WTC11 (cell line): ENCODE measurements around the gene CAMSAP1. TPM values are rescaled to one million over a fixed set of nuclear protein-coding genes. Genes with fewer than 3 reads are reported as not detected.

Experiments
- ATAC-seq: fragments of 200-7000 bp; cut with Tn5 transposase; 2 replicates; pipeline ENCODE4 v1.10.0; 2021; ENCODE audit warnings: mild to moderate bottlenecking, moderate library complexity
- CTCF ChIA-PET: fragments of 300-600 bp; sonication (Branson Sonifier 250); formaldehyde crosslinking; loops from one replicate; lab custom pipeline; 2021; ENCODE audit warnings: antibody characterized with exemption; lab: Charles Lee
- POLR2A ChIA-PET: fragments of 350-600 bp; sonication (Branson Sonifier 250); formaldehyde crosslinking; loops from one replicate; lab custom pipeline; 2021; ENCODE audit warnings: antibody characterized with exemption; lab: Charles Lee
- DNase-seq: peaks from one replicate; pipeline ENCODE4 v3.0.0; 2021; ENCODE audit warnings: low spot score
- H3K27ac Mint-ChIP-seq: 2 replicates; pipeline ENCODE4 v1.8.0; 2021; ENCODE audit warnings: mixed read lengths
- H3K27me3 Mint-ChIP-seq: 2 replicates; pipeline ENCODE4 v1.8.0; 2021; ENCODE audit warnings: low read depth, mild to moderate bottlenecking, moderate library complexity, mixed read lengths
- H3K36me3 Mint-ChIP-seq: 2 replicates; pipeline ENCODE4 v1.8.0; 2021; ENCODE audit warnings: mixed read lengths
- H3K4me1 Mint-ChIP-seq: 2 replicates; pipeline ENCODE4 v1.8.0; 2022; ENCODE audit warnings: mixed read lengths
- H3K4me3 Mint-ChIP-seq: 2 replicates; pipeline ENCODE4 v1.8.0; 2021; ENCODE audit warnings: mild to moderate bottlenecking, moderate library complexity, mixed read lengths
- H3K9me3 Mint-ChIP-seq: 2 replicates; pipeline ENCODE4 v1.8.0; 2021; ENCODE audit warnings: mixed read lengths
- ATF1 ChIP-seq: sonication (generic); formaldehyde crosslinking; IDR thresholded peaks from 2 replicates; pipeline ENCODE4 v1.8.1; 2023; ENCODE audit warnings: mild to moderate bottlenecking, moderate library complexity, missing genetic modification reagents
- CREB1 ChIP-seq: sonication (generic); formaldehyde crosslinking; IDR thresholded peaks from 2 replicates; pipeline ENCODE4 v1.8.0; 2023; ENCODE audit warnings: mild to moderate bottlenecking, missing genetic modification reagents
- CREM ChIP-seq: sonication (generic); formaldehyde crosslinking; IDR thresholded peaks from 2 replicates; pipeline ENCODE4 v1.8.1; 2022; ENCODE audit warnings: mild to moderate bottlenecking, missing genetic modification reagents, moderate library complexity
- EMX1 ChIP-seq: fragments of 250-450 bp; sonication (Bioruptor Pico); IDR thresholded peaks from 2 replicates; pipeline ENCODE4 v1.8.0; 2021; ENCODE audit warnings: mild to moderate bottlenecking
- ETV6 ChIP-seq: sonication (generic); formaldehyde crosslinking; IDR thresholded peaks from 2 replicates; pipeline ENCODE4 v1.8.1; 2022; ENCODE audit warnings: mild to moderate bottlenecking, missing genetic modification reagents
- FOXJ3 ChIP-seq: sonication (generic); formaldehyde crosslinking; IDR thresholded peaks from 2 replicates; pipeline ENCODE4 v1.9.0; 2021; ENCODE audit warnings: missing genetic modification reagents, mild to moderate bottlenecking, borderline replicate concordance
- GRHL2 ChIP-seq: fragments of 250-450 bp; sonication (Bioruptor Pico); IDR thresholded peaks from 2 replicates; pipeline ENCODE4 v1.8.0; 2022; ENCODE audit warnings: mild to moderate bottlenecking, moderate library complexity; ENCODE audit not compliant: insufficient replicate concordance, severe bottlenecking
- KAT7 ChIP-seq: sonication (generic); formaldehyde crosslinking; IDR thresholded peaks from 2 replicates; pipeline ENCODE4 v1.8.1; 2023; ENCODE audit warnings: missing genetic modification reagents, mild to moderate bottlenecking, borderline replicate concordance
- NFYB ChIP-seq: sonication (generic); formaldehyde crosslinking; conservative IDR thresholded peaks from 2 replicates; pipeline ENCODE4 v1.8.0; 2022; ENCODE audit warnings: low read depth, missing genetic modification reagents
- NR2C2 ChIP-seq: sonication (generic); formaldehyde crosslinking; IDR thresholded peaks from 2 replicates; pipeline ENCODE4 v1.8.0; 2022; ENCODE audit warnings: mild to moderate bottlenecking, missing genetic modification reagents
- OVOL2 ChIP-seq: fragments of 250-450 bp; sonication (Bioruptor Pico); IDR thresholded peaks from 2 replicates; pipeline ENCODE4 v1.9.0; 2021; ENCODE audit warnings: mild to moderate bottlenecking, borderline replicate concordance
- RELA ChIP-seq: sonication (generic); formaldehyde crosslinking; IDR thresholded peaks from 2 replicates; pipeline ENCODE4 v1.8.1; 2022; ENCODE audit warnings: missing genetic modification reagents, mild to moderate bottlenecking, borderline replicate concordance
- RORB ChIP-seq: fragments of 250-450 bp; sonication (Bioruptor Pico); IDR thresholded peaks from 2 replicates; pipeline ENCODE4 v1.9.0; 2021; ENCODE audit warnings: mild to moderate bottlenecking
- SMAD3 ChIP-seq: sonication (generic); formaldehyde crosslinking; IDR thresholded peaks from 2 replicates; pipeline ENCODE4 v1.8.0; 2022; ENCODE audit warnings: missing genetic modification reagents, mild to moderate bottlenecking, borderline replicate concordance
- SMAD4 ChIP-seq: sonication (generic); formaldehyde crosslinking; IDR thresholded peaks from 2 replicates; pipeline ENCODE4 v1.8.0; 2022; ENCODE audit warnings: mild to moderate bottlenecking, missing genetic modification reagents
- ZNF219 ChIP-seq: sonication (generic); formaldehyde crosslinking; IDR thresholded peaks from 2 replicates; pipeline ENCODE4 v1.8.0; 2023; ENCODE audit warnings: missing genetic modification reagents, mild to moderate bottlenecking, borderline replicate concordance
- ZNF423 ChIP-seq: fragments of 250-450 bp; sonication (Bioruptor Pico); IDR thresholded peaks from 2 replicates; pipeline ENCODE4 v2.1.2; 2022; ENCODE audit warnings: mild to moderate bottlenecking, moderate library complexity
- total RNA-seq: library from RNA; stranded (reverse); gene quantifications from 3 replicates; pipeline ENCODE4 v1.2.3, GENCODE V29; 2021
- TF ChIP-seq, protein P1 (sequence below): fragments of 250-450 bp; sonication (Bioruptor Pico); IDR thresholded peaks from 2 replicates; pipeline ENCODE4 v1.9.0; 2021; ENCODE audit warnings: mild to moderate bottlenecking, borderline replicate concordance
- TF ChIP-seq, protein P2 (sequence below): sonication (generic); formaldehyde crosslinking; IDR thresholded peaks from 2 replicates; pipeline ENCODE4 v1.8.1; 2023; ENCODE audit warnings: mild to moderate bottlenecking, moderate library complexity, missing genetic modification reagents
- TF ChIP-seq, protein P3 (sequence below): sonication (generic); formaldehyde crosslinking; conservative IDR thresholded peaks from 2 replicates; pipeline ENCODE4 v1.8.1; 2022; ENCODE audit warnings: mild to moderate bottlenecking, missing genetic modification reagents

Gene CAMSAP1
- total RNA-seq, 1 experiment from 2014 or later, result 40.5 TPM

DNA sequence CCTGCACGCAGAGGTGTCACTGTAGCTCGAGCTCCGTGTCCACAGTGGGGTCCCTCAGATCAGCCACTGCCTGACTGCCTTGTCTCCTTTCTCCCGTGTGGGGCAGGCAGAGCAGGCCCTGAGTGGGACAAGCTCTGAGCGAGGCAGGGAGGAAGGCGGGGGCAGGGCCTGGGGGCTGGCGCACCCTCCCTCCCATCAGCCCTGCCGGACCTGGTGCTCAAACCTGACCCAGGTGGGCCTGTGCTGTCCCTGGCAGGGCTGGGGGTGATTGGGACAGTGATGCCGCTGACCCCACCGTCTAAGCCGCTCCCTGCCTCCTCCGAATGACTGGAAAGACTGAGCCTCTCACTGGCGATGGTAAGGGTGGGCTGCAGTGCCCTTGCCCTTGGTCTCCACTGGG lies 144.4 kb downstream of the CAMSAP1 start:
- CTCF ChIA-PET, result interaction anchor here (1.0 to 2.0 kb wide), 3 partner anchors 10 to 159 kb away, joined by 4 to 6 read pairs (median 5); no protein-coding TSS in a partner anchor
- POLR2A ChIA-PET, result no interaction called here
- H3K27me3 Mint-ChIP-seq, result no peaks in the 10 kb centered on the region

DNA sequence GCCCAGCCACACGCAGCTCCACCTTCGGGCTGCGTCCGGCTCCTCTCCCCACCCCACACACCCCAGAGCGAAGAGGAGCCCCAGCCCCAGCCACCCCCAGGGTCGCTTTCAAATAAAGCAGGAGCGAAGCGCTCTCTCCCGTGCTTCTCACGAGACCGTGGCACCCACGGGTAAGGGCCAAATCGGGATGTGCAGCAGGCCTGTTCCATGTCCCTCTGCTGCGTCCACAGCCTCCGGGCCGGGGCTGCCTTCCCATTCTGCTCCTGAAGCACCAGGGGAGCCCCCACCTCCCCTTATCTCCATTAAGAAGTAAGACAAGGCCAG lies 145.5 kb downstream of the CAMSAP1 start:
- H3K36me3 Mint-ChIP-seq, result no peaks in the 10 kb centered on the region
- no peaks in the 10 kb centered on the region for H3K4me1 Mint-ChIP-seq
- no peak for ATAC-seq
- ChIA-PET POLR2A (no interaction called here), CTCF (interaction anchor here (1.0 kb wide), 1 partner anchor 11 kb away, joined by 5 read pairs; no protein-coding TSS in a partner anchor)
- H3K27me3 Mint-ChIP-seq, result no peaks in the 10 kb centered on the region
- DNase-seq, result no peak
- H3K4me3 Mint-ChIP-seq, result no peak overlapping the region
- TF ChIP-seq CREB1 (CRISPR knock-in tag), result no peak
- TF ChIP-seq FOXJ3, result no peak
- TF ChIP-seq, protein P1, sequence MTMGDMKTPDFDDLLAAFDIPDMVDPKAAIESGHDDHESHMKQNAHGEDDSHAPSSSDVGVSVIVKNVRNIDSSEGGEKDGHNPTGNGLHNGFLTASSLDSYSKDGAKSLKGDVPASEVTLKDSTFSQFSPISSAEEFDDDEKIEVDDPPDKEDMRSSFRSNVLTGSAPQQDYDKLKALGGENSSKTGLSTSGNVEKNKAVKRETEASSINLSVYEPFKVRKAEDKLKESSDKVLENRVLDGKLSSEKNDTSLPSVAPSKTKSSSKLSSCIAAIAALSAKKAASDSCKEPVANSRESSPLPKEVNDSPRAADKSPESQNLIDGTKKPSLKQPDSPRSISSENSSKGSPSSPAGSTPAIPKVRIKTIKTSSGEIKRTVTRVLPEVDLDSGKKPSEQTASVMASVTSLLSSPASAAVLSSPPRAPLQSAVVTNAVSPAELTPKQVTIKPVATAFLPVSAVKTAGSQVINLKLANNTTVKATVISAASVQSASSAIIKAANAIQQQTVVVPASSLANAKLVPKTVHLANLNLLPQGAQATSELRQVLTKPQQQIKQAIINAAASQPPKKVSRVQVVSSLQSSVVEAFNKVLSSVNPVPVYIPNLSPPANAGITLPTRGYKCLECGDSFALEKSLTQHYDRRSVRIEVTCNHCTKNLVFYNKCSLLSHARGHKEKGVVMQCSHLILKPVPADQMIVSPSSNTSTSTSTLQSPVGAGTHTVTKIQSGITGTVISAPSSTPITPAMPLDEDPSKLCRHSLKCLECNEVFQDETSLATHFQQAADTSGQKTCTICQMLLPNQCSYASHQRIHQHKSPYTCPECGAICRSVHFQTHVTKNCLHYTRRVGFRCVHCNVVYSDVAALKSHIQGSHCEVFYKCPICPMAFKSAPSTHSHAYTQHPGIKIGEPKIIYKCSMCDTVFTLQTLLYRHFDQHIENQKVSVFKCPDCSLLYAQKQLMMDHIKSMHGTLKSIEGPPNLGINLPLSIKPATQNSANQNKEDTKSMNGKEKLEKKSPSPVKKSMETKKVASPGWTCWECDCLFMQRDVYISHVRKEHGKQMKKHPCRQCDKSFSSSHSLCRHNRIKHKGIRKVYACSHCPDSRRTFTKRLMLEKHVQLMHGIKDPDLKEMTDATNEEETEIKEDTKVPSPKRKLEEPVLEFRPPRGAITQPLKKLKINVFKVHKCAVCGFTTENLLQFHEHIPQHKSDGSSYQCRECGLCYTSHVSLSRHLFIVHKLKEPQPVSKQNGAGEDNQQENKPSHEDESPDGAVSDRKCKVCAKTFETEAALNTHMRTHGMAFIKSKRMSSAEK, result no peak
- TF ChIP-seq SMAD4 (CRISPR knock-in tag), result no peak
- TF ChIP-seq, protein P2, sequence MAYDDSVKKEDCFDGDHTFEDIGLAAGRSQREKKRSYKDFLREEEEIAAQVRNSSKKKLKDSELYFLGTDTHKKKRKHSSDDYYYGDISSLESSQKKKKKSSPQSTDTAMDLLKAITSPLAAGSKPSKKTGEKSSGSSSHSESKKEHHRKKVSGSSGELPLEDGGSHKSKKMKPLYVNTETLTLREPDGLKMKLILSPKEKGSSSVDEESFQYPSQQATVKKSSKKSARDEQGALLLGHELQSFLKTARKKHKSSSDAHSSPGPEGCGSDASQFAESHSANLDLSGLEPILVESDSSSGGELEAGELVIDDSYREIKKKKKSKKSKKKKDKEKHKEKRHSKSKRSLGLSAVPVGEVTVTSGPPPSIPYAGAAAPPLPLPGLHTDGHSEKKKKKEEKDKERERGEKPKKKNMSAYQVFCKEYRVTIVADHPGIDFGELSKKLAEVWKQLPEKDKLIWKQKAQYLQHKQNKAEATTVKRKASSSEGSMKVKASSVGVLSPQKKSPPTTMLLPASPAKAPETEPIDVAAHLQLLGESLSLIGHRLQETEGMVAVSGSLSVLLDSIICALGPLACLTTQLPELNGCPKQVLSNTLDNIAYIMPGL (CRISPR knock-in tag), result no peak
- H3K9me3 Mint-ChIP-seq, result peaks cover 8% of the 10 kb centered on the region; the same call in 1 of the 2 replicates
- no peak overlapping the region for H3K27ac Mint-ChIP-seq

More for the DNA sequence above, 144.4 kb downstream of the CAMSAP1 start:
- Mint-ChIP-seq H3K27ac (no peak overlapping the region), H3K36me3 (no peaks in the 10 kb centered on the region), H3K9me3 (peaks cover 8% of the 10 kb centered on the region; the same call in 1 of the 2 replicates), H3K4me1 (no peaks in the 10 kb centered on the region), H3K4me3 (no peak overlapping the region)
- ATAC-seq, result no peak
- TF ChIP-seq, protein P3, sequence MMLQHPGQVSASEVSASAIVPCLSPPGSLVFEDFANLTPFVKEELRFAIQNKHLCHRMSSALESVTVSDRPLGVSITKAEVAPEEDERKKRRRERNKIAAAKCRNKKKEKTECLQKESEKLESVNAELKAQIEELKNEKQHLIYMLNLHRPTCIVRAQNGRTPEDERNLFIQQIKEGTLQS (CRISPR knock-in tag), result no peak
- no peak for TF ChIP-seq OVOL2 (CRISPR knock-in tag)
- no peak for TF ChIP-seq GRHL2 (CRISPR knock-in tag)
- no peak for TF ChIP-seq ETV6
- TF ChIP-seq FOXJ3, result no peak
- TF ChIP-seq RORB (CRISPR knock-in tag), result no peak
- no peak for TF ChIP-seq ATF1
- no peak for TF ChIP-seq CREM (CRISPR knock-in tag)
- no peak for TF ChIP-seq SMAD3
- TF ChIP-seq ZNF423, result no peak
- no peak for DNase-seq

DNA sequence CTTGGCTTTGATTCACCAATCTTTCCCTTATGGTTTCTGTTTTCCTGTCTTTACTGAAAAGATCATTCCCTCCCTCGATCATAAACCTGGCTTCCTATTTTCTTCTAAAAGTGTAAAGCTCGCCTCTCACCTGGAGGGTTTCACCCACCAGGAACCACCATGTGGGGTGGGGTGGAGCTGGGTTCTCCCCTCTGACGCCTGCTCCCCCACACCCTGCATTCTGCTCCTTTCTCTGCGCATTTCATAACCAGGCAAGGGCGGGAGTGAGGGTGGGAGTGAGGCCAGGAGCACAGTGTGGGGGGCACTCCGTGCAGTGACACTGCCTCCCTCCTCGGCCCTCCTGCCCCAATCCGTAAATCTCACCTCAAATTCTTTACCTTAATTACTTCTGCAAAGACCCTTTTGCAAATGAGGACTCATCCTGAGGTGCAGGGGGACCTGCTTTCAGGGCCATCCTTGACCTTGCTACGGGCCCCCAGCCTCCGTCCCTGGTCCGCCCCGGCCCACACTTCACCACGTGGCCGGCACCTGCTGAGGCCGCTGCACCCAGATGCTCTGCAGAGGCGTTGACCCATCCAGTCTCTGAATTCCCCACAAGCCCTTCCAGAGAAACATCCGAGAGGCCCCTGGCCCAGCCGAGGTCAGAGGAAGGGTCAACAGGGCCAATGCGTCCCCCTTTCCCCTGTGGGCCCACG lies 146.0 kb downstream of the CAMSAP1 start:
- DNase-seq (no peak), ATAC-seq (no peak)
- TF ChIP-seq EMX1 (CRISPR knock-in tag), result no peak
- TF ChIP-seq ZNF219 (CRISPR knock-in tag), result no peak
- no peak for TF ChIP-seq KAT7 (CRISPR knock-in tag)
- no peak for TF ChIP-seq NR2C2
- TF ChIP-seq ATF1, result no peak
- TF ChIP-seq NFYB (CRISPR knock-in tag), result no peak
- no peak for TF ChIP-seq RELA
- TF ChIP-seq, protein P3 (CRISPR knock-in tag), result no peak
- no peaks in the 10 kb centered on the region for H3K36me3 Mint-ChIP-seq
- CTCF ChIA-PET, result no interaction called here
- no peaks in the 10 kb centered on the region for H3K27me3 Mint-ChIP-seq
- H3K4me3 Mint-ChIP-seq, result no peak overlapping the region
- H3K4me1 Mint-ChIP-seq, result no peaks in the 10 kb centered on the region
- POLR2A ChIA-PET, result no interaction called here
- peak overlapping the region; percentile 57; the same call in 1 of the 2 replicates for H3K27ac Mint-ChIP-seq
- H3K9me3 Mint-ChIP-seq, result peaks cover 5% of the 10 kb centered on the region; the same call in 1 of the 2 replicates
